Stimulated activated CD4-positive, alpha-beta T cell treated with anti-CD3 and anti-CD28 coated beads, Interleukin-2, amount 100 ng/mL, for 4 hours (primary cell): ENCODE measurements around the gene PGLYRP1.

Experiments
- DNase-seq: peaks from one replicate; pipeline ENCODE4 v3.0.0-alpha.2; 2020; ENCODE audit warnings: low read depth

Gene PGLYRP1, protein sequence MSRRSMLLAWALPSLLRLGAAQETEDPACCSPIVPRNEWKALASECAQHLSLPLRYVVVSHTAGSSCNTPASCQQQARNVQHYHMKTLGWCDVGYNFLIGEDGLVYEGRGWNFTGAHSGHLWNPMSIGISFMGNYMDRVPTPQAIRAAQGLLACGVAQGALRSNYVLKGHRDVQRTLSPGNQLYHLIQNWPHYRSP

GRCh38 chr19:46022431-46023310 lies at the start of gene PGLYRP1:
Gene PGLYRP1 (minus strand): TSS chr19:46023053. CDS start chr19:46023021, 32 bp downstream.
- DNase-seq = no peak

DNA sequence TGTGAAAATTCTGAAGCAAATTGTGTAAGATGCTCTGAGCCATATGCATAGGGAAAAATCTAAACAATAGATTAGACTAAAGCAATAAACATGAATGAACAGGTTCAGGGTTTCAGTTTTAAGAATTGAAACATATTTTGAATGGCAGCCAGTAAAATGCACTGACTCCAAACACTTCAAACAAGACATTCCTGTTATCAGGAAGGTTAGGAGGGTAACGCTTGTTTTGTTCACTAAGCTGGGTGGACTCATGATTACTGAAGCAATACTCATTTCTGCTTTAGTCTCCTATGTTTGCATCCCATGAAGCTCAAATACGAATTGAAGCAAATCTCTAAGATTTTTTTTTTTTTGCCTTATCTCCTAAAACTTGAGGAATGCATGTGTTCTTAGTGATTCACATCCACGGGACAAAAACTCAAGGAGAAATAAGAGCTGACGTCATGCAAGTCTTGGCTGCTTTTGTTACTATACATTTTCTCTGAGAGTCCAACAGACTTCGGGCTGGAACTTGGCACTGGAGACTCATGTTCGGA lies 47.0 kb upstream of the PGLYRP1 start:
- no peak for DNase-seq

DNA sequence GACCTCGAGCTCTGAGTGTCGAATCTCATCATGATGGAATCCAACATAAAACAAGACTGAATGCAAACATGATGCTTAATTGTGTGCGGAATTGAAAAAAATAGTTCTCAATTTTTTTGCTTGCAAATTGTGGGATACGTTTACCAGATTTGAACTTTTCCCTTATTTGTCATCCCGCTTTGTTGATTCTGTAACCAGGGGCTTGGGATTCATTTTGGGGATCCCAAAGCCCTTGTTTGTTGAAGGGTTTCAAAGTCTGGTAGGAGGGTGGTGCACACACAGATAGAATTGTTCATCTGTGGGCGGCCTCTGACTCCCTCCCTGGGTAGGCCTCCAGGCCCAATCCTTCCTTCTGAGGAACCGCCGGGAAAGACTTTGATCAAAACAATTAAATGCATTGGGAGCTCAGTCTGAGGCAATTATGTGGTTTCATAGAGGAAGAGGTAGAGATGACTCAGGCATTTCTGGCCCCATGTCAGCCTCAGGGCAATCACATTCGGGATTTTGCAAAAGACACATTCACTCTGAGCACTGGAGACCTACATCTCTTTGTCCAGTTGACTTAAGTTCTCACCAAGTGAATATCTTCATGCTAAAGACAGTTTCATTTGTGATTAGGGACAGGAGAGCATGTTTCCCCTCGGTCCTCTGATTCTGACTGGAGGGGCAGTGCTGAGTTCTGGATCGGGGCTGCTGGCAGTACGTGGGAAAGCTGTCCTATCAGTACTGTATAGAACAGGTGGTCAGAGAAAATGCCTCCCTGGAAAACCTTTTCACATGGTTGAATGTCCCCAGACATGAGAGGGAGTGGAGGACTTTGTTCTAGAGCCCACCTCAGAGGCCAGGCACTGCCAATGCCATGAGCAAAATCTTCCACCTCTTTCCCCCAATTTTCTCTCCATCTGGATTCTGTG lies 45.7 kb upstream of the PGLYRP1 start:
- DNase-seq = no peak

GRCh38 chr19:46067691-46068090 lies 44.8 kb upstream of the PGLYRP1 start:
- no peak for DNase-seq

DNA sequence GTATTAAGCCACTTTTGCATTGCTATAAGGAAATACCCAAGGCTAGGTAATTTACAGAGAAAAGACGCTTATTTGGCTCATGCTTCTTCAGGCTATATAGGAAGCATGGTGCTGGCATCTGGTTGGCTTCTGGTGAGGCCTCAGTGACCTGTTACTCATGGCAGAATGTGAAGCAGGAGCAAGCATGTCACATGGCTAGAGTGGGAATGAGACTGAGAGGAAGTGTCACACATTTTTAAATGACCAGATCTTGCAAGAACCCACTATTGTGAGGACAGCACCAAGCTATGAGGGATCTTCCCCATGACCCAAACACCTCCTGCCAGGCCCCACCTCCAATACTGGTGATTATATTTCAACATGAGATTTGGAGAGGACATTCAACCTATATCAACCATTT lies 43.6 kb upstream of the PGLYRP1 start:
- no peak for DNase-seq

GRCh38 chr19:46065486-46066071 lies 42.7 kb upstream of the PGLYRP1 start:
- DNase-seq = no peak

GRCh38 chr19:46063201-46063600 lies 40.3 kb upstream of the PGLYRP1 start:
- no peak for DNase-seq

DNA sequence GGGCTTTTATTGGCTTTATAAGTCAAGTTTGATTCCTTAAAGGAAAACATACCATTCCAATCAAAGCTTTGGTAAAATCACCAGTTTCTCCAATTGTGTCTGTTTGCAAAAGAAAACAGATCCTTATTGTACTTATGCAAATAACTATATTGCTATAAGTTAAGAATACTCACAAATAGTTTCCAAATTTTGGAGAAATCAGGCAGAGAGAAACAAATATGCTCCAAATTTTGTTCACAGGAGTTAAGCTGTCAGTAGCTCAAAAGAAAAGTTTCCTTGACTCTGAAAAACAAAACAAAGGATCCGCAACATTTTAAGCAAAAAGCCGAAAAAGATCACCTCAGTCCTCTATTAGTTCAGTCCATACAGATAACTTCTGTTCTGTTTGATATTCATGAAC lies 37.2 kb upstream of the PGLYRP1 start:
- no peak for DNase-seq

DNA sequence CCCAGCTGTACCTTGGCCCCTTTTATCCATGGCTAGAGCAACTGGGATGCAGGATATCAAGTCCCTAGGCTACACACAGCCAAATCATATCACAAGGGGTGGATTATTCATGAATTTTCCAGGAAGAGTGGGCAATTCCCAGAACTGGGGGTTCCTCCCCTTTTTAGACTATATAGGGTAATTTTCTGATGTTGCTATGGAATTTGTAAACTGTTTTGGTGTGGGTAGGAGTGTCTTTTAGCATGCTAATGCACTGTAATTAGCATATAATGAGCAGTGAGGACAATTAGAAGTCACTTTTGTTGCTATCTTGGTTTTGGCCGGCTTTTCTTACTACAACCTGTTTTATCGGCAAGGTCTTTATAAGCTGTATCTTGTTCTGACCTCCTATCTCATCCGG lies 35.9 kb upstream of the PGLYRP1 start:
- no peak for DNase-seq

DNA sequence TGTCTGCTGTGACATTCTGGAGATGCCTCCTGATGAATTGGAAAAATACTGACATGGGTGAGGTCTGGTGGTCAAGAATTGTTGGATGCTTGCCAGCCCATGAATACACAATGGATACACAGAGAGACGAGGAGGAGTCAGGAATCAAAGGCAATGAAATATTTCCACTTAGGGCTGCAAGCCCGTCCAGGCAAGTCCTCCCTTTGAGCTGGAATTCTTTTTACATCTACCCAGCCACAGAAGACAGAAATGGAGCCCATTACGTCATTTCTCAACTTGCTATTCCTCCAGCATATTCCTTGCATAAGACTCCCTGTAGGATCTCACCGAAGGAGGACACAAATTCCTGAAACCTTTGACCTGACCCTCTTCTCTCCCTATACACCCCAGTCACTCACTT lies 33.7 kb upstream of the PGLYRP1 start:
- DNase-seq = no peak

- no peak for DNase-seq
Observed at GRCh38 chr19:46052896-46053295, 30.0 kb upstream of the PGLYRP1 start.

DNA sequence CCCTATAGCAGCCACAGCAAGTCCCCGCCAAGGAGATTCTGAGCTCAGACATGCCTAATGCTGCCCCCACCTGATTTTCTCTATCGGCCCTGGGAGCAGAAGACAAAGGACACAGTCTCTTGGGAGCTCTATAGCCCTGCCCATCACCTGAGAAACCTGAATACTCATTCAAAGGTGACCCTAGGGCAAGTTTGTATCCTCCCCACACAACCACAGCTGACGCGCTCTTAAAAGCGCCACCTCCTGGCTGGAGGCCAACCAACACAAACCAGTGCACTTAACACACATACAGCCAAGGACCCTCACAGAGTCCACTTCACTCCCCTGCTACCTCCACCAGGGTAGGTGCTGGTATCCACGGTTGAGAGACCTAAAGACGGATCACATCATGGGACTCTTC lies 26.7 kb upstream of the PGLYRP1 start:
- DNase-seq = no peak

DNA sequence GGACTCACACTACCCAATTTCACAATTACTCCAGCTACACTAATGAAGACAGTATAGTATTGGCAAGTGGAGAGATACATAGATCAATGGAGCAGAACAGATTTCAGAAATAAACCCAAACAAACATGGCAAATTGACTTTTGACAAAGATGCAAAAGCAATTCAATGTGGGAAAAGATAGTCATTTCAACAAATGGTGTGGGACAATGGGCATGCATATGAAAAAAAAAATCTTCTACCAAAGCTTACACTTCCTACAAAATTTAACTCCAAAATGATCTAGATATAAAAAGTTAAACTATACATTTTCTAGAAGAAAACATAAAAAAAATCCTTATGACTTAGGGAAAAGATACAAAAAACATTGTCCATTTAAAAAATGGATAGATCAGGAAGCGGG lies 20.7 kb upstream of the PGLYRP1 start:
- no peak for DNase-seq

- no peak for DNase-seq
Observed at GRCh38 chr19:46042252-46042883, 19.5 kb upstream of the PGLYRP1 start.

DNA sequence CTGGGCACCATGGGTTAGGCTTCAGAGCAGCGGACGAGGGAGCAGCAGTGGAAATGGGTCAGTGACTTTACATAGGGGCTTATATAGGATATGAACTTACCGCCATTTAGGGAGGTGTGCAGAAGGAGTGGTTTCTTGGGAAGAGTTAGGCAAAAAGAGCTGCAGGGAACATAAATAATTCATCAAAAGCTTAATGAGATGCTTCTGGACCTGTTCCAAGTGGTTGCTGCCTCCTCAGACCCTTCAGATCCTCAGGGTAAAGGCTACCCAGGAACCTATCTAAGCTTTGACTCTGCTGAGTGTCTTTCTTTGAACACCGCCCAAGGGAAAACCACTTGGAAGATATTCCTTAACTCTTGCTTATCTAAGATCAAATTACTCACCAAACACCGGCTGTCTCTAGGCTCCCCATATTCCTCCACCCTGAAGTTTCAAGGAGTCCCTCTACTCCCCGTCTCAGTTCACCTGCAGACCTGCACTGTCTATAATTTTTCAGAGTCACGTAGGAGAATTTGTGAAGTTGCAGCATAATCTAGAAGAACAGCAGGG lies 18.2 kb upstream of the PGLYRP1 start, which contains the start of gene IGFL4:
Gene IGFL4, minus strand, starts transcription at position 51 of the 549 bp plus-strand sequence. Its CDS starts 40 bp downstream, at position 11.
- no peak for DNase-seq

DNA sequence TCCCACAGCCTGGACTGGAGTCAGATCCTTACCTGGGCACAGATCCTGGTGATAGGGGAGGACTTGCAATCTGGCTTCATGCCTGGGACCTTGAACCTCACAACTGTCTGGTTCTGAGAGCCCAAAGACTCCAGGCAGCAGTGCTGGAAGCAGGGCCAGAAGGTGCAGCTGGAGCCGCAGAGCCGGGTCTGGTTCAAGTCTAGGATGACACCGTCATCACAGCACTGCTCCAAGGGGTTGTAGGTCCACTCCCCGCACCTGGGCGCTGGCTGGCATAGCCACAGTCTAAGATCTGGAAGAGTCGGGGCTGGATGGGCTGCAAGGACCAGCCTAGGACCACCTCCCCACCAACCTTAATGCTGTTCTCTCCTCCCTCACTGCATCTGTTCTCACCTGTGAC lies 17.3 kb upstream of the PGLYRP1 start:
- DNase-seq = no peak

- no peak for DNase-seq
Observed at GRCh38 chr19:46036744-46037128, 13.9 kb upstream of the PGLYRP1 start.

- DNase-seq = no peak
Observed at GRCh38 chr19:46035986-46036743, 13.3 kb upstream of the PGLYRP1 start.

DNA sequence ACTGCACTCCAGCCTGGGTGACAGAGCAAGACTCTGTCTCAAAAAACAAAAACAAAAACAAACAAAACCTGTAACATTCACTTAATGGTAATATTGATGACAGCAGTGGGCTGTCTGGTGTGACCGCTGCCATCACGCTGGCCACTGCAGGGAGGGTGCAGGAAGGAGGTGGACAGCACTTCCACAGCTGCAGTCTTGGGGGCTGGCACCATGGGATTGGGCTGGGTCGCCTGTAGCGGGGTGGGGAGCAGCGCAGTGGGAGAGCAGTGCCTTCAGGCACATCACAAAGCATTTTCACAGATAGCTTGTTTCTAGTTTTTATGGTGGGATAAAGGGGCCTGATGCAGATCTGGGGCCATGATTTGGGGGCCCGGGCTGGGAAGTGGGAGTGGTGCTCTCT lies 12.7 kb upstream of the PGLYRP1 start:
- no peak for DNase-seq

DNA sequence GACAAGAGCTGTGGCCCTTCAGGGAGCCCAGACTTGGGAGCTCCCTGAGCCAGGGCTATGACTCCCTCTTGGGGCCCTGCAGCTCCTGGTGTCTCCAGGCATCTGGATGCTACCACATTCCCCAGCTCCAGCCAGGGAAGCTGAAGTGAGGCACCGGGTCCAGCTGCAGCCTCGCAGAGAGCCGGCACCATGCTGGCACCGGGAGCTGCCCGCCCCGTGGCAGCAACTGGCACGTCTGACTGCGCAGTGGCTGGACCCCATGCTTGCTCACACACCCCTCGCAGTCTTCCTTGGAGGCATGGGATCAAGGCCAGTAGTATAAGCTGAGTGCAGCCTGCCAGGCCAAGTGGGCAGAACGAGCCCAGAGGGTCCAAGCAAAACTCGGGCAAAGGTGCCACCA lies 10.5 kb upstream of the PGLYRP1 start:
- no peak for DNase-seq
